AG04449 (cell line): ENCODE data around the gene GRPEL1.

Experiments
- CTCF ChIA-PET: fragments of 350-600 bp; formaldehyde crosslinking; extraction: SDS; loops from one replicate; lab custom pipeline; 2021; ENCODE audit warnings: antibody characterized with exemption; lab: Yijun Ruan, JAX
- POLR2A ChIA-PET: fragments of 400-600, 350-600 bp; formaldehyde crosslinking; extraction: SDS; loops from one replicate; lab custom pipeline; 2020; ENCODE audit warnings: antibody characterized with exemption, inconsistent platforms; lab: Yijun Ruan, JAX
- DNase-seq: peaks from one replicate; pipeline ENCODE4 v3.0.0-alpha.2; 2010; ENCODE audit warnings: low read depth, low spot score
- H3K4me3 ChIP-seq: 2 replicates; pipeline ENCODE4 v1.5.1; 2011; ENCODE audit warnings: low read depth, mild to moderate bottlenecking, control low read depth, low read length
- CTCF ChIP-seq: IDR thresholded peaks from one replicate; pipeline ENCODE4 v1.5.1; 2011; ENCODE audit warnings: mild to moderate bottlenecking, moderate library complexity, low read length, control low read depth, inconsistent platforms; ENCODE audit not compliant: insufficient read depth; ENCODE audit errors: missing control alignments

Gene GRPEL1

GRCh38 chr4:7048642-7049041 is 19.2 kb downstream of the GRPEL1 start:
- CTCF ChIA-PET: interaction anchor here (7.1 kb wide), 1 partner anchor 21 kb away, joined by 101 read pairs; the partner anchor contains the start of gene GRPEL1

GRCh38 chr4:7046971-7047370 is 20.9 kb downstream of the GRPEL1 start:
- POLR2A ChIA-PET: no interaction called here
- TF ChIP-seq CTCF: no peak
- H3K4me3 ChIP-seq: no peak overlapping the region
- no peak for DNase-seq
- CTCF ChIA-PET: interaction anchor here (1.1 to 7.1 kb wide), 2 partner anchors 22 to 73 kb away, joined by 3 to 101 read pairs; partner anchors contain the start of gene GRPEL1

More at GRCh38 chr4:7048642-7049041, 19.2 kb downstream of the GRPEL1 start:
- TF ChIP-seq CTCF: no peak
- POLR2A ChIA-PET: no interaction called here
- no peak for DNase-seq
- no peak overlapping the region for H3K4me3 ChIP-seq

GRCh38 chr4:7045961-7046921 is 21.6 kb downstream of the GRPEL1 start:
- no peak for DNase-seq
- CTCF ChIA-PET: interaction anchor here (1.1 to 7.1 kb wide), 5 partner anchors 12 to 72 kb away, joined by 3 to 101 read pairs (median 18); partner anchors contain the start of gene GRPEL1
- POLR2A ChIA-PET: interaction anchor here (1.2 kb wide), 1 partner anchor 12 kb away, joined by 3 read pairs; no protein-coding TSS in a partner anchor
- TF ChIP-seq CTCF: no peak
- no peak overlapping the region for H3K4me3 ChIP-seq

GRCh38 chr4:7045553-7045952 is 22.3 kb downstream of the GRPEL1 start:
- DNase-seq: no peak
- ChIA-PET CTCF (interaction anchor here (0.7 to 7.1 kb wide), 7 partner anchors 12 to 72 kb away, joined by 3 to 101 read pairs (median 18); partner anchors contain the start of gene GRPEL1), POLR2A (interaction anchor here (1.2 kb wide), 1 partner anchor 13 kb away, joined by 3 read pairs; no protein-coding TSS in a partner anchor)
- no peak for TF ChIP-seq CTCF
- no peak overlapping the region for H3K4me3 ChIP-seq

GRCh38 chr4:7044137-7044930 is 23.5 kb downstream of the GRPEL1 start:
- no peak for TF ChIP-seq CTCF
- no peak for DNase-seq

More at GRCh38 chr4:7044137-7044930, 23.5 kb downstream of the GRPEL1 start:
- POLR2A ChIA-PET: interaction anchor here (1.1 to 1.6 kb wide), 2 partner anchors 8 to 11 kb away, joined by 3 to 5 read pairs; no protein-coding TSS in a partner anchor
- CTCF ChIA-PET: interaction anchor here (1.2 to 7.1 kb wide), 13 partner anchors 8 to 327 kb away, joined by 3 to 101 read pairs (median 9); partner anchors contain the start of genes GRPEL1 and TBC1D14
- H3K4me3 ChIP-seq: peak overlapping the region; percentile 75
